Stimulated activated CD8-positive, alpha-beta memory T cell treated with anti-CD3 and anti-CD28 coated beads, Interleukin-2, amount 100 ng/mL, for 48 hours (primary cell): ENCODE data around the gene PAFAH1B1.
A peak's percentile ranks its signal among the peaks of the same experiment; 100 is the strongest.

Source experiments
- DNase-seq, 2 donors: peaks; one replicate each; pipeline ENCODE4 v3.0.0-alpha.2; 2020; ENCODE audit warnings: low read depth in 2 of 2

PAFAH1B1 gene

DNA sequence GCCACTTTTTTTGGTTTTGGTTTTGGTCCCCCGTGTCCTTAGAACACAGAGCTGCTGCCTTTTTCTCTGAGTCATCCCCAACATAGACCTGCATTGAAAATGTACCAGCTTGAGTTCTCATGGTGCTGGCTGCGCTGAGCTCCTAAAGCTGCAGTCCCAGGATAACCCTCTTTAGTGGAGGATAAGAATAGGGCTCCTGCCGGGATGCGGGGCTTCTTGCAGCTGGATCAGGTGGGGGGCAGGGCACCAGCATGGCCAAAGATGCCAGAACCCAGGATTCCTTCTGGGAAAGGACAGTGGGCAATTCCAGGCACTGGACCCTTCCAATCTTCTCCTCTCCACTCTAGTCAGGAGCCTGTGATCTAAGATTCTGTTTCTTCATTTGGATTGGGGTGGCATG, 126.4 kb downstream of the PAFAH1B1 start:
- no peak for DNase-seq

GRCh38 chr17:2721603-2722002, 128.1 kb downstream of the PAFAH1B1 start:
- no peak for DNase-seq

GRCh38 chr17:2722611-2723010, 129.2 kb downstream of the PAFAH1B1 start:
- no peak for DNase-seq

- no peak for DNase-seq
Observed at GRCh38 chr17:2723505-2723996, 130.1 kb downstream of the PAFAH1B1 start.

DNA sequence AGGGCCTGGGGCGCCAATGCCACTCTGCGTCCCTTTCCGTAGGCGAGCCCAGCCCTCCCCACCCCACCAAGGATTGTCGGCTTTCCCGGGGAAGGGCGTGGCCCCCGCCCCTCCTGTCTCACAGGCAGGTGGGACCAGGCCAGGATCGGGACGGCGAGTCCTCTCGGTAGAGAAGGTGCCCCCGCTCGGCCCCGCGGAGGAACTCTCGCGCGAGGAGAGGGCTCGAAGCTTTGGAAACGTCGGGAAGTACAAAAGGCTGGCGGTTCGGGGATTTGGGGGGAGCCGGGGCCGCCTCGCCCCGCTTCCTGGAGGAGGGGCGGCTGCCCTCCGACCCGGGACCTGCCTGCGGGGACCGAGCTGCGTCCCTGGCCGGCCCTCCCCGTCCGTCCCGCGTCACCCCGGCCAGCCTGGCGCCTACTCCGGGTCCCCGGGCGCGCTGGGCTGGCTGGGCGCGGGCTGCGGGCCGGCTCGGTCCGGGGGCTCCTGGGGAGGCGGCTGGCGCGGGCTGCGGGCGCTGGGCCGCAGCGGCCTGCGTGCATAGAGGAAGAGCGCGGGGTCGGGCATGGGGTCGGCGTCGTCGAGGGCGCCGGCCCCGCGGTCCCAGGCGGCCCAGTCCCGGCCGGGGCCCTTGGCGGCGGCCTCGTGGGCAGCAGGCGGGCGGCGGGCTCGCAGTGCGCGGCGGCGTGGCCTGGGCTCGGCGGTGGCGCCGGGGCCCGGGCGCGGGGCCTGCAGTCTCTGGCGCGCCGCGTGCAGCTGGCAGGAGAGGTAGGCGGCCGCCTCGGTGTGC, 130.7 kb downstream of the PAFAH1B1 start:
- DNase-seq = no peak

DNA sequence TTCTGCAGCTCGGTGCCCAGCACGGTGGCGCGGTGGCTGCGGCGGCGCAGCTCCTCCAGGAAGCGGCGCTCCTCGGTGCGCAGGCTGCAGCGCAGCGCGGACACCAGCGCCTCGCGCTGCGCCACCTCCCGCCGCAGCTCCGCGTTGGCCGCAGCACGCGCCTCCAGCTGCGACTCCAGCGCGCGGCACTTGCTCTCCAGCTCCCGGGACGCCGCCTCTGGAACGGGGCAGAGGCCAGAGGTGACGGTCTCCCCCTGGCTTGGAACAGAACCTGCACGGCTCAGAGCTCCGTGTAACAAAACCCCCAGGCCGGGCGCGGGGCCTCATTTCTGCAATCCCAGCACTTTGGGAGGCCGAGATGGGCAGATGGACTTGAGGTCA, 131.3 kb downstream of the PAFAH1B1 start:
- DNase-seq = peak; percentile 30 to 36

DNA sequence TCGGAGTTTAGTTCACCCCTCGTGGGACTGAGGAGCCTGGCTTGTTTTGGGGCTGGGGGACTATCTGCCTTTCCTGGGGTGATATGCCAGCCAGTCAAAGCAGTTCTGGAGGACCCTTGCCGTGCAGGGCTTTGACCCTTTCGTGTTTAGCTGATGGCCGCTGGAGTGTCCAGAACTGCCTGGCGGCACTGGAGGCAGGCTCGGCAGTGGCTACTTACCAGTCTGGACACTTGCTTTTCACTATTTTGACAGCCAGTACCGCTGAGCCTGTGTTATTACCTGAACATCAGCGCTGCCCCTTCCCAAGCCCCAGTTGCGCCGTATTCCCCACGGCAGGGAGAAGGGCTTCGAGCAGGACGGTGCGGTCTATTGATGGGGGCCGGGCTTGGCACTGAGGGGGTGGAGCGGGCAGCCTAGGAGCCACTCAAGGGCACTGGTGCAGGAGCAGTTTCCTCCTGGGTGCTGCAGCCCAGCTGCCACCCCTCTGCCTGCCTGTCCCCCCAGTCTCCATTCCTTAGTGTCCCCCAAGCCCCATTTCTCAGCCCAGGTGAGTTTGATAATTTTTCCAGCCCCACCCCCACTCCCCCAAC, 137.4 kb downstream of the PAFAH1B1 start:
- no peak for DNase-seq

DNA sequence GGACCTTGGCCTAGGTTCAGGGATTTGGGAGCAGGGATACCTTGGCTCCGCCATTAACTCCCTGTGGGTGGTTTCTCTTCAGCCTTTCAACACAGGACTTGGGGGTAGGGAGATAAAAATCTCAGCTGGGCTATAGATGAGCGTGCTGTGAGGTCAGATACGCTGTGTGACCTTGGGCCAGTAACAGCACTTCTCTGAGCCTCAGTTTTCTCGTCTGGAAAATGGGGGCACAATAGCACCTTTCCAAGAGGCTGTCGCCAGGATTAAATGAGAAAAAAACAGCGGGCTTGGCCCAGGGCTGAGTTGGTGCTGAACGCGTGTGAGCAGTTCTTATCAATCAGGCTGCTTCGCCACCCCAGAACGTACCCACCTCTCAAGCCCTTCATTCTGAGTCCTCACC, 138.4 kb downstream of the PAFAH1B1 start:
- DNase-seq = no peak

- DNase-seq = no peak
Observed at GRCh38 chr17:2734939-2735338, 141.5 kb downstream of the PAFAH1B1 start.
